Epithelial cell of proximal tubule (primary cell): ENCODE data around the gene CHST12. TPM values are rescaled to one million over a fixed set of nuclear protein-coding genes. Genes with fewer than 3 reads are reported as not detected.

Experiments used
- DNase-seq: peaks from one replicate; pipeline ENCODE4 v3.0.0-alpha.2; 2011; ENCODE audit warnings: low read depth
- H3K4me3 ChIP-seq: 2 replicates; pipeline ENCODE4 v1.5.1; 2011; ENCODE audit warnings: low read depth, mild to moderate bottlenecking, low read length
- CTCF ChIP-seq: conservative IDR thresholded peaks from 2 replicates; pipeline ENCODE4 v1.5.1; 2012; ENCODE audit warnings: low read depth, mild to moderate bottlenecking, low read length
- total RNA-seq: library from RNA; depleted of rRNA; stranded (reverse); fragments of >200 nt; gene quantifications from 2 replicates; pipeline ENCODE4 v1.2.3, GENCODE V29; 2015

CHST12 gene
- total RNA-seq, 1 donor from 2014 or later = 10.6 TPM

GRCh38 chr7:2481195-2481594, 77.8 kb downstream of the CHST12 start:
- no peak for DNase-seq
- H3K4me3 ChIP-seq = no peak overlapping the region
- TF ChIP-seq CTCF = no peak

GRCh38 chr7:2482725-2483451, 79.5 kb downstream of the CHST12 start:
- no peak for TF ChIP-seq CTCF

GRCh38 chr7:2483494-2483893, 80.1 kb downstream of the CHST12 start:
- no peak overlapping the region for H3K4me3 ChIP-seq
- no peak for DNase-seq
- TF ChIP-seq CTCF = no peak

More at GRCh38 chr7:2482725-2483451, 79.5 kb downstream of the CHST12 start:
- DNase-seq = no peak
- no peak overlapping the region for H3K4me3 ChIP-seq

GRCh38 chr7:2484868-2485267, 81.5 kb downstream of the CHST12 start:
- TF ChIP-seq CTCF = no peak
- no peak for DNase-seq
- H3K4me3 ChIP-seq = no peak overlapping the region

GRCh38 chr7:2487586-2488271, 84.3 kb downstream of the CHST12 start:
- H3K4me3 ChIP-seq = no peak overlapping the region
- DNase-seq = no peak
- TF ChIP-seq CTCF = no peak

GRCh38 chr7:2488272-2488645, 84.8 kb downstream of the CHST12 start:
- no peak for DNase-seq
- no peak overlapping the region for H3K4me3 ChIP-seq
- TF ChIP-seq CTCF = no peak

GRCh38 chr7:2488681-2489080, 85.3 kb downstream of the CHST12 start:
- H3K4me3 ChIP-seq = no peak overlapping the region
- no peak for DNase-seq
- TF ChIP-seq CTCF = no peak
